Sigmoid colon (tissue), 3 donors: ENCODE results near the gene SOX13.

Source experiments
- CTCF ChIP-seq, 4 experiments: fragments of 450-650 bp in 3 of 4; fragments of 200-600 bp in 1 of 4; IDR thresholded peaks; one replicate each; pipeline ENCODE4 v1.5.1; 2016 to 2019; ENCODE audit warnings: antibody characterized with exemption in 4 of 4, mild to moderate bottlenecking in 3 of 4, moderate library complexity in 2 of 4
- POLR2A ChIP-seq, 2 donors: fragments of 450-650 bp; IDR thresholded peaks; one replicate each; pipeline ENCODE4 v1.6.1; 2016; ENCODE audit warnings: antibody characterized with exemption in 2 of 2, mild to moderate bottlenecking in 2 of 2, moderate library complexity in 2 of 2

- TF ChIP-seq CTCF (IDR thresholded peaks at IDR 0.05) (no peak), POLR2A (IDR thresholded peaks at IDR 0.05) (no peak)
Observed at GRCh38 chr1:204174958-204175357, 102.0 kb downstream of the SOX13 start.
